Measurements from ENCODE around the gene NAT8L.

The NAT8L gene

DNA sequence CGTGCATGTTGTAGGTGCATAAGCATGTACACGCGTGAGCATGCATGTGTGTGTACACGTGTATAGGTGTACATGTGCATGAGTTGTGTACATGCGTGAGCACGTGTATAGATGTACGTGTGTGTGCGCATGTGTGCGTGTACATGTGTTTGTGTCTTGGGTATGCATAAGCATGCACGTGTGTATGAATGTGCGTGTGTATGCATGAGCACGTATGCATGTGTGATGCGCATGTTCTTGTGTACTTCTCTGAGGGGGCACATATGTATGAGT lies 9.0 kb downstream of the NAT8L start:
- TF ChIP-seq, protein P1, sequence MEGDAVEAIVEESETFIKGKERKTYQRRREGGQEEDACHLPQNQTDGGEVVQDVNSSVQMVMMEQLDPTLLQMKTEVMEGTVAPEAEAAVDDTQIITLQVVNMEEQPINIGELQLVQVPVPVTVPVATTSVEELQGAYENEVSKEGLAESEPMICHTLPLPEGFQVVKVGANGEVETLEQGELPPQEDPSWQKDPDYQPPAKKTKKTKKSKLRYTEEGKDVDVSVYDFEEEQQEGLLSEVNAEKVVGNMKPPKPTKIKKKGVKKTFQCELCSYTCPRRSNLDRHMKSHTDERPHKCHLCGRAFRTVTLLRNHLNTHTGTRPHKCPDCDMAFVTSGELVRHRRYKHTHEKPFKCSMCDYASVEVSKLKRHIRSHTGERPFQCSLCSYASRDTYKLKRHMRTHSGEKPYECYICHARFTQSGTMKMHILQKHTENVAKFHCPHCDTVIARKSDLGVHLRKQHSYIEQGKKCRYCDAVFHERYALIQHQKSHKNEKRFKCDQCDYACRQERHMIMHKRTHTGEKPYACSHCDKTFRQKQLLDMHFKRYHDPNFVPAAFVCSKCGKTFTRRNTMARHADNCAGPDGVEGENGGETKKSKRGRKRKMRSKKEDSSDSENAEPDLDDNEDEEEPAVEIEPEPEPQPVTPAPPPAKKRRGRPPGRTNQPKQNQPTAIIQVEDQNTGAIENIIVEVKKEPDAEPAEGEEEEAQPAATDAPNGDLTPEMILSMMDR (conservative IDR thresholded peaks at IDR 0.05): no peak
- no peak overlapping the region for H3K27ac ChIP-seq

DNA sequence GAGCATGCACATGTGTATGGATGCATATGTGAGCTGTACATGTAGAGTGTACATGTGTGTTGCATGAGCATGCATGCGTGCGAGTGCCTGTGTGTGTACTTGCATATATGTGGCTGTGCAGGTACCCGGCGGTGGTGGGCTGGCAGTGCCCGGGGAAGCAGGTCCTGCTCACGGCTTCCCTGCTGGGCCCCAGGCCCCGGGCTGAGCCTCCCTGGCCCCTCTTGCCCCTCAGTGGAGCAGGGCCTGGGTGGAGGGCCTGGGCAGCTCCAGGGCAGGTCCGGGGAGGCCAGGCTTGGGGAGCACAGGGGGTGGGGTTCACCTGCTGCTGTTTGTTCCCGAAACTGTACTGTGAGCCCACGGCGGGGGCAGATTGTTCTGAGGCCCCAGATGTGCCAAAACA lies 9.4 kb downstream of the NAT8L start:
- no peak overlapping the region for H3K27ac ChIP-seq
- TF ChIP-seq, protein P1 (conservative IDR thresholded peaks at IDR 0.05): no peak

DNA sequence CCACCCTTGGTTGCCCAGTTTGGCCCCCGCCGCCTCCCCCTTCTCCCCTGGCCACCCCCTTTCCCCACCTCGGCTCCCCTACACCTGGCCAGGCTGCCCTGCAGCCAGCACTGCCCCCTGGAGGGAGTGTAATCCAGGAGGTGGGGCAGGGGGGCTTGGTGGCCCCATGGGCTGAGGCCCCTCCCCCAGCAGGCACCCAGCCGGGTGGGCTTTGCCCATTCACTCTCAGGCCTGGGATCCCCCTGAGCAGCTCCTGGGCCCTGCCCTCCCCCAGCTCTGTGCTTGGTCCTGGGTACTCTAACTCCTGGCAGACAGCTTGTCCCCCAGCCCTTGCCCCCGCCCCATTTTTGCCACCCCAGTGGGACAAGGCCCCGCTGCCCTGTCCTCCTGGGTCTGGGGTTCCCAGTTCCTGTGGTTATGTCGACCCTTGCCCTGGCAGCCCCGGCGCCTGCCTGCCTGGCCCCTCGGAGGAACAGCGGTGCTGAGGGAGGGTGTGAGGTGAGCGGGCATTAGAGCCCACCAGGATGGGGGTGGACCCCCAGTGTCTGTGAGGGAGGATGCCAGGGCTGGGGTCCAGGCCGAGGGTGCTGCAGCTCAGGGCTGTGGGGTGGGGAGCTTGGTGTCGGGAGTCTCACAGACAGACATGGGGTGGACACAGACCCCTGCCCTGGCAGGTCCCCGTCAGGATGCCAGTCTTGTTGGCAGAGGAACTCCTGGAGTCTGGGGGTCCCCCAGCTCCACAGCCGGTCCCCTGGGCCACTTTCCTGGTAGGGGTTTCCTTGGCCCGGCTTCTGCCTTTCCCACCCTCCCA lies 10.2 kb downstream of the NAT8L start:
- no peak overlapping the region for H3K27ac ChIP-seq
- TF ChIP-seq, protein P1 (conservative IDR thresholded peaks at IDR 0.05): no peak

DNA sequence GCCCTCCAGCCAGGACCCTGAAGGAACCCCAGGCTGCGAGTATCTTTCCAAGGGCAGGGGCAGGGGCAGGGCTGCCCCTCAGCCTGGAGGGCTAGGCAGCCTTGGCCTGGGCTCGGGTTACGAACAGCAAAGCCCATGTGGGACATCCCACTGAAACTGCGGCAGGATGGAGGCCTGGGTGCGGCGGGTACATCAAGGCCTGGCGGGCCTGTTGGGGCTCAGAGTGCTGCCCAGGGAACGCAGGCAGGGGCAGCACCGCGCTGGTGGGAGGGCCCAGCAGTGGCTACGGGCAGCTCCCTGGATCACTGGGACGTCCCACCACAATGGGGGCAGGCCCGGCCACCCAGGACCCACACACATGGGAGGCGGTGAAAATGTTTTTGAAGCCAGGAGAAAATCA lies 10.9 kb downstream of the NAT8L start:
- no peak overlapping the region for H3K27ac ChIP-seq
- TF ChIP-seq, protein P1 (conservative IDR thresholded peaks at IDR 0.05): no peak

DNA sequence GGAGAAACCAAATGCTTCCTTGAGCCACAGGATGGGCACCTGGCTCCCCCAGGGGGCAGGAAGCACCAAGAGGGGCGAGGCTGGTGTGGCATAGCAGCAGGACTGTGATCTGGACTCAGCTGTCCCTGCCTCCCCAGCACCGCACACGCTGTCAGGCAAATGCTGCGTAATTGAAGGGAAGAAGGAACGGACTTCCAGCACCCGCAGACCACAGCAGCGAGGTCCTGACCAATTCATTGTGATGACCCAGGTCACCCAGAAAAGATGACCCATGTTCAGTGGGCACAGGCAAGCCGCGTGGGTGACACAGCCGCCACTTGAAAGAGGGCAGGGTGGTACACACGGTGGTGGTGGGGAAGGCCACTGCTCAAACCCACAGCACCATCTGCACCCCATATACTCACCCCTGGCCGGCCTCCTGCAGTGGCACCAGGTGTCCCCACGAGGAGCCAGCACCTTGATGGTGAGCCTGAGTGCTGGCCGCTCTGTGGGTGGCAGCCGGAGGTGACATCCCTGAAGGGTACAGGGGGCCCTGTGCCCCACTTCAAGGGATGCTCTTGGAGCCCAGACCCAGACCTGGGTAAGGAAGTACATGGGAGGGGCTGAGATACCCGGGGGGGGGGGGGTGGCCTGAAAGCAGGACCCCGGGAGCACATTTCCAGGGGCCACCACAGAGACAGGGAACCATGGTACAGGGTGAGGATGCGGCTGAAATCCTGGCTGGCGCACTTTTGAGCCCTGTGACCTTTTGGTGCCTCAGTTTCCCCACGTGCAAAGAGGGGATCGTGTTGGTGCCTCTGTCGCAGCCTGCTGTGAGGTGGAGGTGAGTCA lies 11.5 kb downstream of the NAT8L start:
- TF ChIP-seq, protein P1 (conservative IDR thresholded peaks at IDR 0.05): no peak

DNA sequence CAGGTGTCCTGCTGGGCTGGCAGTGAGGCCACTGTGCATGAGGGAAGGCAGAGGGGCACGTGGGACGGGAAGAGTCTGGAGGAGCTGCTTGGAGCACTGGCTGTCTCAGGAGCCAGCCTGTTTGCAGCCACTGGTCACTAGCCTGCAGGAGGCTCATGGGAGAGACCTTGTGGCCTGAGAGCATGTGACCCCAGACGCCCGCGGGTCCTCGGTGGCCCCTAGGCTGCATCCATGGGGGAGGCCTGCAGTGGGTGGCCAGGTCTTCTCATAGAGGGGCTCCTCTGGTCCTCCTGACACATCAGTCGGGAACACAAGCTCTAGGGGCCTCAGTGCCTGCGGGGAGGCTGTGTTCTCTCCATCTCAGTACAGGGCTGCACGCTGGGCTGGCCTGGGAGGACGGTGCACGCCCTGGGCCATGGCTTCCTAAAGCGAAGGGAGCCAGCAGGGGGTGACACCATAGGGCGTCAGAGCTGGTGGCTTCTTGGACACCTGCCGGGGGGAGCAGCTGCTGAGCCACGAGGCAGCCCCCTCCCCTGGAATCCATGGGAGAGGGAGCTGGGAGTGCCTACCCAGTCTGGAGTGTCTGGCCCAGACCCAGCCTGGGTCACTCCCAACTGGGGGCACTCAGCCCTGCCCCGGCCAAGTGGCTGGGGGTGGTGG lies 12.3 kb downstream of the NAT8L start:
- H3K27ac ChIP-seq: no peak overlapping the region
- TF ChIP-seq, protein P1 (conservative IDR thresholded peaks at IDR 0.05): no peak

More for the DNA sequence above, 11.5 kb downstream of the NAT8L start:
- no peak overlapping the region for H3K27ac ChIP-seq
